Spleen (tissue), 7 donors: Measurements from ENCODE around the gene DMC1.

Experiments
- POLR2A ChIP-seq, 3 donors: fragments of 450-650 bp; IDR thresholded peaks; one replicate each; pipeline ENCODE4 v1.5.1; 2017; ENCODE audit warnings: antibody characterized with exemption in 3 of 3, mild to moderate bottlenecking in 1 of 3
- POLR2AphosphoS5 ChIP-seq, 3 donors: sonication (generic); formaldehyde crosslinking; IDR thresholded peaks; one replicate each; pipeline ENCODE4 v1.5.1; 2017; ENCODE audit warnings: antibody characterized with exemption in 3 of 3
- TF ChIP-seq, protein P1 (sequence below), 11 experiments: fragments of 200-600 bp in 7 of 11; fragments of 450-650 bp in 4 of 11; sonication (generic) in 4 of 11; IDR thresholded peaks in 8 of 11; conservative IDR thresholded peaks in 3 of 11; 1 replicate in 7 of 11; 2 replicates in 4 of 11; pipeline versions ENCODE4 v1.4.0 to v1.8.0; 2016 to 2021; ENCODE audit warnings: antibody characterized with exemption in 11 of 11, inconsistent platforms in 4 of 11, mild to moderate bottlenecking in 1 of 11
- donor health status: DM: no; HTN: no; CAD: no; lungs with moderate emphysema.
- donor health status: DM: no; HTN: no; CAD: no.
- donor health status: DM: no; HTN: no; CAD: no.

- TF ChIP-seq, protein P1, sequence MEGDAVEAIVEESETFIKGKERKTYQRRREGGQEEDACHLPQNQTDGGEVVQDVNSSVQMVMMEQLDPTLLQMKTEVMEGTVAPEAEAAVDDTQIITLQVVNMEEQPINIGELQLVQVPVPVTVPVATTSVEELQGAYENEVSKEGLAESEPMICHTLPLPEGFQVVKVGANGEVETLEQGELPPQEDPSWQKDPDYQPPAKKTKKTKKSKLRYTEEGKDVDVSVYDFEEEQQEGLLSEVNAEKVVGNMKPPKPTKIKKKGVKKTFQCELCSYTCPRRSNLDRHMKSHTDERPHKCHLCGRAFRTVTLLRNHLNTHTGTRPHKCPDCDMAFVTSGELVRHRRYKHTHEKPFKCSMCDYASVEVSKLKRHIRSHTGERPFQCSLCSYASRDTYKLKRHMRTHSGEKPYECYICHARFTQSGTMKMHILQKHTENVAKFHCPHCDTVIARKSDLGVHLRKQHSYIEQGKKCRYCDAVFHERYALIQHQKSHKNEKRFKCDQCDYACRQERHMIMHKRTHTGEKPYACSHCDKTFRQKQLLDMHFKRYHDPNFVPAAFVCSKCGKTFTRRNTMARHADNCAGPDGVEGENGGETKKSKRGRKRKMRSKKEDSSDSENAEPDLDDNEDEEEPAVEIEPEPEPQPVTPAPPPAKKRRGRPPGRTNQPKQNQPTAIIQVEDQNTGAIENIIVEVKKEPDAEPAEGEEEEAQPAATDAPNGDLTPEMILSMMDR (IDR thresholded peaks at IDR 0.05 in 8 of 11, conservative IDR thresholded peaks at IDR 0.05 in 3 of 11), result no peak
- TF ChIP-seq POLR2A (IDR thresholded peaks at IDR 0.05) (no peak), POLR2AphosphoS5 (IDR thresholded peaks at IDR 0.05) (no peak)
Observed at GRCh38 chr22:38601221-38601764, 31.3 kb upstream of the DMC1 start.
